CD4-positive, alpha-beta T cell treated with Interleukin-2 at 100 ng/mL for 4 hours (primary cell): ENCODE data around the gene CACUL1.

ENCODE experiments used
- DNase-seq: peaks from one replicate; pipeline ENCODE4 v3.0.0-alpha.2; 2020; ENCODE audit warnings: low spot score

The CACUL1 gene

DNA sequence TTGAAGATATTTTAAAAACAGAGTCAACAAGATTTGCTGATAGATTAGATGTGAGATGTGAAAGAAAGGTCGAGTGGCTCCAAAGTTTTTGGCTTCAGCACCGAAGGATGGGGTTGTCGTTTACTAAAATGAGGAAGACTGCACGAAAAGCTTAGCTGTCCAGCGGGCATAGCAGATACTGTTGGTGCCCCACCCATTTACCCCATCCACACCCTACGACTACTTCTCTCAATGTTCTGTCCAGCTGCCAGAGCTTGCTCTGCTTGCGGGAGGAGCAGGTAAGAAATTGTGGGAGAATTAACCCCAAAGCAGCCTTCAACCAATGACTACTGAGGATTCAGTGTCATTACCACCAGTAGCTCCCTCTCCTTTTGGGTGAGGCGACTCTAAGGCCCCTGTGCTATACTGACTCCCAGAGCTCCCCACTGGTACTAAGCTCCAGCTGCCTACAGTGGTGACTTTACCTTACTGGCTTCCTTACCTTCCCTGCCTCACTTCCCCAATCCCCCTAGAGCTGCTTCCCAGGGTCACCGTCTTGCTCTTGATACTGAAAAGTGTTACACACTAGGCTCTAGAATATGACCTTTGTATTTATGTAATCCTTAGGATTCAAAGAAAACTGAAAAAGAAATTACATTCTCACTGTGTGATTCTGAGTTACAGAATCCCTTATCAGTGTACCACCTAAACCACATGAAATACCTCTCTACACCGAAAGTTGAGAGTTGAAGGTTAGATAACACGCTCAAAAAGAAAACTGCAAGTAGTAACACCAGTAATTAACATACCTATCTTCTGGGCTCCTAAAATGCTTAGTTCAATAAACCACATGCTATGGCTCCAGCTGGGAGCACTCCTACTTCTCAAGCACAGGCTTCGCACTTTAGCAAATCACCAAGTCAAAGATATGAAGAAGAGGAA lies 22.3 kb downstream of the CACUL1 start:
- DNase-seq = peak; percentile 32

DNA sequence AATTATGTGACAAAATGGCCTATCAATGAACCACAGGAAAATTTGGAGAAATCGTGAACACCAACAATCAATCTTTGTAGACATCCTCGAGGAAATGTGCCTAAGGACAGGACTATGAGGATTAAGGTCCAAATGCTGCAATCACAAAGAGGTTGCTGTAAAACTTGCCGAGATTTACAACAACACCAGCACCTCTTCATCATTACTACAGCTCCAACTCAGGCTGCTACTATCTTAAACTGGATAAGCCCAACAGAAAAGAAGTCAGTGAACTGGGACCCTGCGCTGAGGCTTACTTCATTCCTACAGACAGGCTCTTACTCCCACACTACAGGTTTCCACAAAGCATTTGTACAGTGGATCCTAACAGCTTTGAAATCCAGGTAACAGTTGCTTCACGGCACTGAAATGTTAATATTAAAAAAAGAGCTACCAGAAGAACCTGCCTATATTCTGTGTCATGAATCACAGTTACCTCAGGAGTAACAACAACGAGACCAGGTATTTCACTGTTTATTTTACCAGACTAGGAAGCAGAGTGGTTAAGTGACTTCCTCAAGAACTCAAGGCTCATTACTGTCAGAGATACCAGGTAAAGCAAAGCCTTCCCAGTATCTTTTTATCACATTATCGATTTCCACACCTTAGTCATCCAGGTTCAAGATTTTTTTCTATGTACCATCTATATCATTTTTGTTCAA lies 23.9 kb downstream of the CACUL1 start:
- DNase-seq = peak; percentile 42

GRCh38 chr10:118729641-118730258 lies 25.0 kb downstream of the CACUL1 start:
- DNase-seq = peak; percentile 31

DNA sequence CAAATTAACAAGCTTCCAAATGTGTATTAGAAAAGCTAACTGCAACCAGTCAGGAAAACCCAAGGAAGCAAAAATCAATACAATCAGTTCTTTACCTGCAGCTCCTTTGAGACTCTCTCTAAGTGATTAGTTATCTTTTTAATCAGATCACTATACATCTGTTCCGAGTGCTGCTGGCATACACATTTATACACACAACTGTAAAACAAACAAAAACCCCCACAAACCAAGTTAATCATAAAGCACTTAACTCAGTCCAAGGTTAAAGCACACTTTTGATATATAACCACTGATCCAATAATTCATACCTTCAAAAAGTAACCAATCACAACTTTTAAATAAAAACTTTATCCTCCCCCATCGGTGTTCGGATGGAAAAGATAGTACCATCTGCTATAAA lies 25.6 kb downstream of the CACUL1 start:
- no peak for DNase-seq

GRCh38 chr10:118725886-118726500 lies 28.8 kb downstream of the CACUL1 start:
- DNase-seq = no peak

DNA sequence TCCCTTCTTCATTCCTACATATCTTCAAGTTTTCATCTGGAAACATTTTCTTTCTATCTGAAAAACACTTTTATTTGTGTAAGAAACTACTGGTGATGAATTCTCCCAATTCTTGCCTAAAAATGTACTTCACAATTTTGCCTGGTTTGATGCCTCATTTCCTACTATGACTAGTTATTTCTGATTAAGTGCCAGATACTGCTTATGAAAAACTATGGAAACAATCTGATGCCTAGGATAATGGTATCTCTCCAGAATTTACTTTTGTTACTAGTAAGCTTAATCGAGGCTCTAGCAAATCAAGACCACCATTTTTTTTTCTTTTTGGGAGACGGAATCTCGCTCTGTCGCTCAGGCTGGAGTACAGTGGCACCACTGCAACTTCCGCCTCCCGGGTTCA lies 31.3 kb downstream of the CACUL1 start:
- no peak for DNase-seq

- no peak for DNase-seq
Measured at GRCh38 chr10:118721539-118721876, 33.3 kb downstream of the CACUL1 start.

GRCh38 chr10:118720685-118721538 lies 33.9 kb downstream of the CACUL1 start:
- peak; percentile 80 for DNase-seq

GRCh38 chr10:118714366-118714765 lies 40.4 kb downstream of the CACUL1 start:
- no peak for DNase-seq

- no peak for DNase-seq
Measured at GRCh38 chr10:118712930-118713634, 41.7 kb downstream of the CACUL1 start.

DNA sequence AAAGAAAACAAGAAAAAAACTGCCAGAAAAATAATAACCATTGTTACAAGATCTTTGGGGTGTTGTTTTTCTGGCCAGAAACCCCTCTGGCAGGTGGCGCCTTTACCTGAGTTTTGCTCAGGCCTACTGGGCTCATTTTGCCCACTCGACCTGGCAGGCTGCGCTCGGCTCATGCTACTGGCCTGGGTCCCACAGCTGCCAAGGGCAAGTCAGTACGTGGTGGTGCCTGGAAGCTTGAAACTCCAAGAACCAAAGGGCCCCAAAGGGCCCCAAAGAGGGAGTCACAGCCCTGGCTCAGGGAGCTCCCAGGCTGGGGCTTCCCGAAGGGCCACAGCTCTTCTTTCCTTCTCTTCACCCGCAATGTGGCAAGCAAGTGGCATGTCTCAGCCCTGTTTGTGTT lies 42.7 kb downstream of the CACUL1 start:
- DNase-seq = no peak

- no peak for DNase-seq
Measured at GRCh38 chr10:118710487-118710886, 44.3 kb downstream of the CACUL1 start.

DNA sequence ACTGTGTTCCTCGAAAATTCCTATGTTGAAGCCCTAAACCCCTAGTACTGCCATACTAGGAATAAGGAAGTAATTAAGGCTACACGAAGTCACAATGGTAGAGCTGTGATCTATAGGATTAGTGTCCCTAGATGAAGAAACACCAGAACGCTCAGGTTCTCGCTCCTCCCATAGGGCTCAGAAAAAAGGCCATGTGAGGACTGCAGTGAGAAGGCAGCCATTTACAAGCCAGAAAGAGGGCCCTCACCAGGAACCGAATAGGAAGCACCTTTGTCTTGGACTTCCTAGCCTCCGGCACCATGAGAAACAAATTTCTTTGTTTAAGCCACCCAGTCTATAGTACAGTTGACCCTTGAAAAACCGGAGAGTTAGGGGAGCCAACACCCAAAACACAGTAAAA lies 46.2 kb downstream of the CACUL1 start:
- no peak for DNase-seq

DNA sequence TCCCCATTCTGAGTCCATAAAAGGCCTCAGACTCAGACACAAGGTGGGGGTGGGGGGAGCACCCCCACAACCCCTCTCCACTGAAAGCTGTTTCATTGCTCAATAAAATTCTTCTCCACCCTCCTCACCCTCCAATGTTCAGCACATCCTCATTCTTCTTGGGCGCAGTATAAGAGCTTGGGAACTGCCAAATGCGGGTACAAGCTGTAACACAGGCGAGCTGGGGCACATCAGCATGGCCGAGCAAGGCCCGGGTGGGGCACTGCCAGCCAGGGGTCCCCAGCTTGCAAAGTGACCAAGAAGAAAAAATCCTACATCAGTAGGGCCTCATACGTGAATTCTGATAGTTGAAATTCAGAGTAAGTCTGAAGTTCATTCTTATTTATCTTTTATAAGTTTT lies 50.1 kb downstream of the CACUL1 start:
- DNase-seq = no peak

DNA sequence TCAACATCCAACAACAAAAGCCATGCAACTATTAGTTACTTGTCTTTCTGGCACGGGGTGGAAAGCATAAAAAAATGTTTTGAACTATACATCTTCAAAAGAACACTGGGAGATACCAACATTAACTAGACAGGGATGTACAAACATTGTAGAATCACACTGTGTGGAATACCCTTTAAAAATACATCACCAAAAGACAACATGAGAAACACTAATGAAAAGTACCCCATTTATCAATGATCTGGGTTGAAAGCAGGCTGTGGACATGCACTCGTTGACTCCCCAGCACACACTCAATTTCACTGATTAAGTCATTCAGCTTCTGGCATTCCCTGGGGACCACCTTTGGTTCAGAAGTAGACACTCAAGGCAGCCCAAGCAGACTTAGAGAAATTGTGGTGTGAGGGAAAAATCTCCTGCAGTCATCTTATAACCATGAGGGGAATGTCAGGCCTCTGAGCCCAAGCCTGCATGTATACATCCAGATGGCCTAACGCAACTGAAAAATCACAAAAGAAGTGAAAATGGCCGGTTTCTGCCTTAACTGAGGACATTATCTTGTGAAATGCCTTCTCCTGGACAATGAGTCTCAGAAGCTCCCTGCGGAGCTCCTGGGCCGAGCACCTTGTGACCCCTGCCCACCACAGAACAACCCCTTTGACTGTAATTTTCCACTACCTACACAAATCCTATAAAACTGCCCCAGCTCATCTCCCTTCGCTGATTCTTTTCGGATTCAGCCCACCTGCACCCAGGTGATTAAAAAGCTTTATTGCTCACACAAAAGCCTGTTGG lies 53.0 kb downstream of the CACUL1 start:
- DNase-seq = no peak

DNA sequence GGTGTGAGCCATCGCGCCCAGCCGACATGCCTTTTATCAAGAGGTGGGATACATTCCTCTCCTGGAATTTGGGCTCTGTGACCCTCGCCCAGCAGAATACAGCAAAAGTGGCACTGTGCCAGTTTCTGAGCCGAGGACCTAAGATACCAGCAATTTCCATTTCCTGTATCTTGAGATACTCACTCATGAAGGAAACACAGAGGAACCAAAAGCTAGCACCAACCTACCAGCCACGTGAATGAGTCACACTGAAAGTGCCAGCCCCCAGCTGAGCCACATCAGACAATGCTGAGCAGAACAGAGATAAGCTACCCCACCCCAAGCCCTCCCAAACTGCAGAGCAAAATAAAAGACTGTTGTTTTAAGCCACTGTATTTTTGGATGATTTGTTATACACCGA lies 56.3 kb downstream of the CACUL1 start:
- peak; percentile 91 for DNase-seq

DNA sequence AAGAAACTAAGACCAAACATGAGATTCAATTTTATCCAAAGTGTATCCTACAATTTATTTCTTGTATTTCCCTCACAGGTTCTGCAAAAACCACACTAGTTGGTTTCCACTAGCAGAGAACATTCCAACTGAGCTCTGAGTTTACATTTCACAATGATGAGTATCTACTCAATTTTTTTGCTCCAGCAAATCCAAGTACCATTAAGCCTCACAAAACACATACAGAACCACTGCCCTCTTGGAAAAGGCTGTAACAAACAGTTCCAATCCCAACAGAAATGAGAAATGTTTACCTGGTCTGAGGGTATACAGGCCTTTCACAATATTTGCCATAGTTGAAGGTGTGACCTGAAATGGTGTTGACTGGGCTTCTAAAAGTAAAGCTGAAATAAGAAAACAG lies 59.9 kb downstream of the CACUL1 start:
- DNase-seq = no peak

- no peak for DNase-seq
Measured at GRCh38 chr10:118692872-118693271, 61.9 kb downstream of the CACUL1 start.

DNA sequence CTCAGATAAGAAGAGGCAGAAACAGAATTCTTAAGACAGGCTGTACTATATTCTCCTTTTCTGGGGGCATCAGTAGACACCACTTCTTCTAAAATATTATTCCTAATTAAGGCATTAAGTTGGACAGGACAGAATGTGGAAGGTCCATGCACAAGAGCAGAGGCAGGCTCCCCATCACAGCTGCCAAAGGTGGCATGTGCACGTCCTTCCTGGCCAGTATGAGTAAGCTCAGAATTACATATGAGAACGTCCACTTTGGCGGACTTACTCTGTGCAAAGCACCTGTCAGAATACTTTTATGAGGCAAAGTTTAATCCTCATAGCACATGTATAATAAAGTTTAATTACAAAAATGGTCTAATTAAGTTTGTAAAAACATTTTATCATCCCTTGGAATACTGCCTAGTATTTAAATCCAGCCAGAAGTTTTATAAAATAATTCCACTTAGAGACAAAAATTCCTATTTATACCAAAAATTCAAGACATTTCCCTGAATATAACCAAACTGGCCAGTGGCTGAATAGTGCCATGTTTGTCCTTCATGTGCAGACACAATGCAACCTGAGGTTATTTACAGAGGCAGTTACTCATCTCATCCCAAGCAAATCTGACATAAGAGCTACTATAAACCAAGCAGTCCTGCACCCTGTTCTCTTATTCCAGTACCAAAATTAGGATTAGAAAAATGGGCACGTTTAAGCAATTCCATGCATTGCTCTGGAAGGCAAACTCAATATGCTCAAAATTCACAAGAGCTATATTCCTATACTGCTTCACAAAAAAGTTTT lies 65.5 kb downstream of the CACUL1 start:
- no peak for DNase-seq
